HG02938 (cell line): Measurements from ENCODE around the gene HEATR3.

Source experiments
- ATAC-seq: cut with Tn5 transposase; IDR thresholded peaks from one replicate; pipeline ENCODE4 v1.9.1; 2021; ENCODE audit warnings: mild to moderate bottlenecking, moderate library complexity; ENCODE audit not compliant: unreplicated experiment

The HEATR3 gene, protein sequence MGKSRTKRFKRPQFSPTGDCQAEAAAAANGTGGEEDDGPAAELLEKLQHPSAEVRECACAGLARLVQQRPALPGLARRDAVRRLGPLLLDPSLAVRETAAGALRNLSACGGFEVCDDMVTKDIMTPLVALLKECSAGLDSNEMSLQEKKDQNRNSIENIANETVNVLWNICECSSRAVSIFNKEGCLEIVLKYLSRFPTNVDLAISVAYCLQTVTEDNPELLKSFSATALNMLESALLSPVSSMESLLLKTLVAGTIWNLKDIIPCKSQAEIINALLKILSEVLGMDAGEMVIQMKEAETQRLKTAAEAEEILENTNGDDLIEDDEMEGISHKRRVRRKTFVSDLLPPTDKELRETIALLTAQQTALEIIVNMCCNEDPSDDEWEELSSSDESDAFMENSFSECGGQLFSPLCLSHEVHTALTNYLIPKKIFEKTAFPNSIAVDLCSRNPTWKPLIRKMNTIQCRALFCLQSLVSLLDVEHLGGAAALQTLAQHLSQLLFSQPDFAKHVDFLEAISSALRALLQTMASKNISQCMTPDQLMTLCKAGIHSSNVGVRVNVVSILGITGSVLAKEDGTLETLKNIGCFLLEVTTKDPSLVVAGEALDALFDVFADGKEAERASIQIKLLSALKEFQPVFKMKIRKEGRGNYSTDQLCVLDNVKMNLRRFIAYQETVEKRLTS

DNA sequence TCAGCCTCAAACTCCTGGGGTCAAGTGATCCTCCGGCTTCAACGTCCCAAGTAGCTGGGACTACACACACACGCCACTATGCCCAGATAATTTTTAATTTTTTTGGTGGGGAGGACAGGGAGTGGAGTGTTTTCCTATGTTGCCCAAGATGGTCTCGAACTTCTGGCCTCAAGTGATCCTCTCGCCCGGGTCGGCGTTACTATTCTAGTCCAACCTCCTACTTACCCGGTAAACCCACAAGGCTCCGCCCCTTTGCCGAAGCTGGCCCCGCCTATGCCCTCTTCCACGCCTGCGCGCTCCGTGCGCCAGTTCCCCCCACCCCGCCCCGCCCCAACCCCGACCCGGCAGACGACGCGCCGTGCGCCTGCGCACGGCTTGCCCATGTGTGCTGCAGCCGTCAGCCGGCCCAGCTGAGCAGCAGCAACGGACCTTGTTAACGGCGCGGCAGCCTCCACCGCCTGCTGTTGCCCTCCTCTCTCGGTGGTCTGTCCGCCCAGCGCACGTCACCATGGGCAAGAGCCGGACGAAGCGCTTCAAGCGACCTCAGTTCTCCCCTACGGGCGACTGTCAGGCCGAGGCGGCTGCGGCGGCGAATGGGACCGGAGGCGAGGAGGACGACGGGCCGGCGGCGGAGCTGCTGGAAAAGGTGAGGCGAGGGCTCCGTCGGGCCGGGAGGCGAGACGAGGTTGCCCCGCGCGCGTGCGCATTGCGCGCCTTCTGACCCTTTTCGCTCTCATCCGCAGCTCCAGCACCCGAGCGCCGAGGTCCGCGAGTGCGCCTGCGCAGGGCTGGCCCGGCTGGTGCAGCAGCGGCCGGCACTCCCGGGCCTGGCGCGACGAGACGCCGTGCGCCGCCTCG lies at the start of gene HEATR3:
Gene HEATR3 (plus strand): TSS at position 347 of the 858 bp plus-strand sequence. CDS start 162 bp downstream, at position 509.
- peak; percentile 64 for ATAC-seq

DNA sequence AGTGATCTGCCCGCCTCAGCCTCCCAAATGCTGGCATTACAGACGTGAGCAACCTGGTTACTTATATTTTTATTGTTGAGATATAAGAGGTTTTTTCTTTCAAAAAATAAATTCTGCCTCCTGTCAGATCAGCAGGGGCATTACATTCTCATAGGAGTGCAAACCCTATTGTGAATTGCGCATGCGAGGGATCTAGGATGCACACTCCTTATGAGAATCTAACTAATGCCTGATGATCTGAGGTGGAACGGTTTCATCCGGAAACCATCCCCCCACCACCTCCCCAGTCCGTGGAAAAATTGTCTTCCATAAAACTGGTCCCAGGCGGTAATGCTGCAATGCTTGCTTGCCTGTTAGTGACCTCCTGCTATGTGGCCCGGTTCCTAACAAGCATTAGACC lies 48.2 kb upstream of the HEATR3 start:
- ATAC-seq = no peak

DNA sequence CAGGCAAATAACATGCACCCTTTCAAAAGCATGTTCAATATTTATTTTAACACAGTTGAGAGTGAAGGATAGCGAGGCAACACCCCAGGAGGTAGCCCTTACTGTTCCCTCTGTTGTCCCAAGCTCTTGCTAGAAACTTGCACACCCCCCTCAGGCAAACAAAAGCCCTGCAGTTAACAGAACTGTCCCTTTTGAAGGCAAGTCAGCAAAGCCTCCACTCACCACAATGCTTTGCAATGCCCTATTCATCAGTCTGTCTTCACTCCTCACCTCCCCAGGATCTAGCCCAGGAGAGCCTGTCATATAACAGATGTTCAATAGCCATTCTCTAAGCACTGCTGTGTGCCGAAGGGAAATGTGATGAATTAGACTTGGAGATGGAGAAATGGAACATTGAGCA lies 44.2 kb upstream of the HEATR3 start:
- no peak for ATAC-seq

DNA sequence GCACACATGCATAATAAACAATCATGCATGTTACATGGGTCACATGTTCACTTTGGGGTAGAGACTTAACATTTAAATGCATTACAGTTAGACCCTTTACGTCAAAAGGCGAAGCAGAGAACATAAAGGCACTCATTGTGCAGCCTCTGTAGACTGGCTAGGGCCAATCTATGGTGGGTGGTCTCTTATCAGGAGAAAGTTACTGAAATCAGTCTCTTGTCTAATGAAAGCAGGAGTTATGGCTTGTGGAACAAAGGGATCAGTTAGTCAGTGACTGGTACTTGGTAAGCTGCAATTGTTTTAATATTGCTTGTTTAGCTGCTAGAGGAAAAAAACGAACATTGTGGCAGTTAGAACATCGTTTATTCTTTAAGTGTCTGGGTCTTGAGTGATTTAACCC lies 42.1 kb upstream of the HEATR3 start:
- ATAC-seq = no peak

DNA sequence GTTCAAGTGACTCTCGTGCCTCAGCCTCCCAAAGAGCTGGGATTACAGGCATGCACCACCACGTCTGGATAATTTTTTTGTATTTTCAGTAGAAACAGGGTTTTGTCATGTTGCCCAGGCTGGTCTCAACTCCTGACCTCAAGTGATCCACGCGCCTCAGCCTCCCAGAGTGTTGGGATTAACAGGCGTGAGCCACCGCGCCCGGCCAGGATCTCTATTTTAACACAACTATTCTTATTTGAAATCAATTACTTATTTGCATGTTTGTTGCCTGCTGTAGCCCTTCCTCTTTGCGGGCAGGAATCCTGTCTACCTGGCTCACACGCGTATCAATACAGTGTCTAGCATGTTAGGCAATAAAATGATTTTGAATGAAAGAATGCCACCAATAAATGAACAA lies 41.6 kb upstream of the HEATR3 start:
- no peak for ATAC-seq

DNA sequence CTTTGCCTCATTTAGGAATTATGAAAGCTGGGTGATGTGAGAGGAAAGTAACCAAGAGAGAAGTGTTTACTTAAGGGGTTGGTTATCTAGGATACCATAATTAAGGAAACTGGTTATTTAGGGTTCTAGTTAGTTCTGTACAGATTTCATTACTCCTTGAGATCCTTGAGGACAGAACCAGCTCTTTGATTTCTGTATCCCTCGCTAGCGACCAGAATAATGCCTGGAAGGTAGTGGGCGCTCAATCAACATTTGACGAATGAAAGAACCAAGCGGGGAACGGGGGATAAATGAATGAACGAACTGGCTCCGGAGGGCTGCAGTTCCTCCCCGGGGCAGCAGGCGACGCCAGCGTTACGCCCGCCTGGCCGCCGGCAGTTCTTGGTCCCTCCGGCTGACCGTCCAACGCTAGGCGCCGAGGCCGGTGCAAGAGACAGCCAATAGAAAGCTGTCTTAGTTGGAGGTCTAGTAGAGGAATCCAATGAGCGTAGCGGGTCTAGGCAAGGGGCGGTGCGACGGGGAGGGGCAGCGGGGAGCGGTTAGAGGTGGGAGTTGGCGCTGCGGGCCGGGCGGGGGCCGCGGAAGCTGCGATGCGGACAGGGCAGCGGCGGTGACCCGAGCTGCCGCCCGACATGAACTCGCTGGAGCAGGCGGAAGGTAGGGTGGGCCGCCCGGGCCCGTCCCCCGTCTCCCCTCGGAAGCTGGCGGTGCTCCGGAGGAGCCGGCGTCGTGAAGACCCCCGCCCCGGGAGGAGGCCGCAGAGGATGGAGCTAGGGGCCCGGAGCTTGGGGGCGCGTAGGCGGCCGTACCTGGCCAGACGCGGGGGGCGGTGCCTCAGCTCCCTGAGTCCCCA lies 40.9 kb upstream of the HEATR3 start, which contains the start of gene CNEP1R1:
Gene CNEP1R1 (plus strand): TSS at position 542 of the 853 bp plus-strand sequence. CDS start 91 bp downstream, at position 633.
- ATAC-seq = peak; percentile 99

DNA sequence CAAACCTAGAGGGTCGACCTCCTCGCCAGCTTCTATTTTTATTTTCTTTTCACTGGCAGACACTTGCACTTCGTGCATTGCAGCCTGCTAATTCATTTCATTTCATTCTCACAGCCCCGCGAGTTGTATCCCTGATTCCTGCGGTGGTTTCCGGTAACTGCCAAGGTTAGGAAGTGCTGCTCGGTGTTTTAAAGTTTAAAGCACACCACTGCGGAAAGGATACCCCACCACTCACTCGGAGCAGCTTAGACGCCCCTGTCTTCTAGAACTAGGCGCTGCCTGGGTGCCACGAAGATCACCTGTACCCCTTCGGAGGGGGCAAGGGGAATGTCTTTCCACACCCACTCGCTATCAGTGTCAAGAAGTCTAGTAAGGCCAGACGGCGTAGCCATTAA lies 40.2 kb upstream of the HEATR3 start:
- ATAC-seq = no peak

DNA sequence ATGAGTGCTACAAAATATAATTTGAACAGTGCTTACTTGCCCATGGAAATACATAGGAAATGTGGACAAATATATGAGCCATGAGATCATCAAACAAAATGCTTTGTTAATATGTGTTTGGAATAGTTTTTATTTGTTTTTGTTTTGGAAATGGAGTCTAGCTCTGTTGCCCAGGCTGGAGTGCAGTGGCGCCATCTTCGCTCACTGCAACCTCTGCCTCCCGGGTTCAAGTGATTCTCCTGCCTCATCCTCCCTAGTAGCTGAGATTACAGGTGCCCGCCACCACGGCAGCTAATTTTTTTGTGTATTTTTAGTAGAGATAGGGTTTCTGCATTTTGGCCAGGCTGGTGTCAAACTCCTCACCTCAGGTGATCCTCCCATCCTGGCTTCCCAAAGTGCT lies 37.9 kb upstream of the HEATR3 start:
- ATAC-seq = no peak

DNA sequence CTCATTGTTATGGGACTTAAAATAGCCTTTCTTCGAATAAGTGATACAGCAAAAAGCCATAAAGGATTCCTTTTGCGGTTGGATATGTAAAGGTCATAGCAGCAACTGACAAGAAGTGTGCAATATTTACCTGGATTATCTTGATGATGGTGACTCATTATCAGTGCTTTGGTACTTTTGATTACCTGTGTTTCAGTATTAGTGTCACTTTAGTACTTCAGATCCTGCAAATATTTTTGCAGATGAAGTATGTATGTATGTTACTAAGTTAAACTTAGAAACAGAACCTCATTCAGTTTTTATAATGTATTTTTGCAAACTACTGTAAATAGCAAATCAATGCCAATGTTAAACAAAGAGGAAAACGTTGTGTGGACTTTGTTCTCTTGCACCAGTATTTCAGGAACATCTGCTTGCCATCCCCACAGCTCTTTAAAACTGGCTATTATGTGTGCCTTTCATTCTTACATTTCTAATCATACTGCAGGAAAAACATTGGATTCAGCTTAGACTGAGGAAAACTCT lies 30.2 kb upstream of the HEATR3 start:
- ATAC-seq = no peak

DNA sequence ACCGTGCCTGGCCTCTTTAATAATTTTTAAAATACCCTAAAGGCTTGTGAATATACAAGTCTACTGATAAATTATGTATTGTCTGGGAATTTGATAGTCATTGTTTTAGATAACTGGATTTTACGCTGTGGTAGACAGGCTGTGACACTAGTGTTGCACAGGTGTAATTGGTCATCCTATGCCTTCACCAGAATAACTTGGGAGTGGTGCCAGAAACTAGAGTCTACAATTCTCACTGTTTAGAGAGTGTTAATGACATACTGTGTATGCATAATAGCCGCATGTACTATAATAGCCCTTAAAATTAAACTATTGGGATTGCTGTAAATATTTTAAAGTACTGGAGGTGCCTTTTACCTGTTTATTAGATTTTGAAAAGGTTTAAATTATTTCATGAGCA lies 29.3 kb upstream of the HEATR3 start:
- ATAC-seq = no peak

DNA sequence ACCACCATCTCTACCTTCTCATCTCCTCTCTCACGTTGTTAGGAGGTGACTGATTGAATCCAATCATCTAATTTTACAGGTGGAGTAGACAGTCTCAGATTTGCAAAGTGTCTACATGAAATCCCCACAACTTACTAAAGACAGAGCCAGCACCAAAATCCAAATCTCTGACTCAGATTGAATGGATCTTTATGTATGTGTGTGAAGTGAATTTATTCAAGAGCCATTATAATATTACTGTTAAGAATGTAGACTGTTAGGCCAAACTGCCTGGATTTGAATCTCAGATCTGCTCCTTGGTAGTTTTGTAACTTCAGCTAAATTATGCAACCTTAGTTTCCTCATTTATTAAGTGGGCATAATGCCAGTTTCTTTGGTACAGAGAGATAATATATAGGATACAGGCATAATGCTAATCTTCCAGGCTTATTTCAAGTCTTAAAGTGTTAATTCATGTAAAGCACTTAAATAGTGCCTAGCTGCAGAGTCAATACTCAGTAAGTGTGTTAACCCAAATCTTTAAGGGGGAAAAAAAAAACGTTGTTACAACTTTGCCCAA lies 28.0 kb upstream of the HEATR3 start:
- ATAC-seq = no peak

DNA sequence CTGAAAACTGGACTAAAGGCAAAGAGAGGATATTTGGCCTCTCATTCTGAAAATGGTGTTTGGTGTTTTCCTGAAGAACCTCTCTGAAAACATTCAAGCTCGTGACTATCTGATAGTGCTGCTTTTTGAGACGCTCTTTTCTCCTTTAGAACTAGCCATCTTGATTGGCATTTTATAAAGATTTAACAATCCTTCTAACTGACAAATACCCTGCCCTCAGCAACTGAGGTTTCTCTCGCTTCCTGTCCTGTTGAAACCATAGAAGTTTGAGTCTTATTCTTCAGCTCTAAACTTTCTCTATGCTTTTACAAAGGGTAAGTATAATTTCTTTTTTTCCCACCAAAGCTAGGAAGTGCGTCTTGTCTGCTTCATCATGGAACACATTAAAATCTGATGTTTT lies 27.5 kb upstream of the HEATR3 start:
- ATAC-seq = no peak

DNA sequence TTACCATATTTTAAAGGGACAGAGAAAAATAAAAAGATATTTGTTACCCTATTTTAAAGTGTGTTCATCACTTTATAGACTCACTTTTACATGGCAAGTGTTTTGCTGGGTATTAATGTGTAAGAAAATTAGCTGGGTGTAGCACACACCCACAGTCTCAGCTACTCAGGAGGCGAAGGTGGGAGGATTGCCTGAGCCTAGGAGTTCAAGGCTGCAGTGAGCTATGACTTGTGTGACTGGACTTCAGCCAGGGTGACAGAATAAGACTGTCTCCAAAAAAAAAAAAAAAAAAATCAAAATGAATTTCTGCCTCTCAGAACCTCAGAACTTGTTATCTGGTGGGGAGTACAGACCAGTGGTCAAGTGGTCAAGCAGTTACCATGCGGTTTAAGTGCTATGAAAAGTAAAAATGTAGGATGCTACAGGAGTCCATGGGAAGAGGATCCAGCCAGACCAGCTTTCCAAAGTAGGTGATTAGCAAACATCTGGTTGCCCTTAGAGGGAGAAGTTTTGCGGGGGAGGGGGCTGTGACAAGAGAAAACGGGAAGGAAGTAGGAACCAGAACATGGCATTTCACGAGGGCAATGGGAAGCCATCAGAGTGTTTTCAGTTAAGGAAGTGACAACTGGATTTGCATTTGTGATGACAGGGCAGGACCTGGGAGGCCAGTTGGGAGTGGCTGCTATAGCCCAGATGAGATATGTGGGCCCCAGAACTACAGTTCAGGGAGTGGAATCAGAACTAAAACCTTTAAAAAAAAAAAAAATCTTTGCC lies 26.8 kb upstream of the HEATR3 start:
- no peak for ATAC-seq

DNA sequence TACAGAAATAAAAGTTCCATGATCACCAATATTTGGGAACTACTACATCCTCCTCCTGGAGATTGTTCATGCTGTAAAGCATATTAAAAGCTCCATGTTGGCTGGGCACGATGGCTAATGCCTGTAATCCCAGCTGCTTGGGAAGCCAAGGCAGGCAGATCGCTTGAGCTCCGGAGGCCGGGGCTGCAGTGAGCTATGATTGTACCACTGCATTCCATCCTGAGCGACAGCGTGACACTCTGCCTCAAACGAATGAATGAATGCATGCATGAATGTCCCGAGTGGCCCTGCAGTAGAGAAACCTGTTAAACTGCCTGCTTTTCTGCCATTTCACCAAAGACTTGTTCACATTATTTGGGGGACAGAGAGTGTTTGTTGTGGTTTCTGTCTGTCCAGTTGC lies 25.8 kb upstream of the HEATR3 start:
- no peak for ATAC-seq

DNA sequence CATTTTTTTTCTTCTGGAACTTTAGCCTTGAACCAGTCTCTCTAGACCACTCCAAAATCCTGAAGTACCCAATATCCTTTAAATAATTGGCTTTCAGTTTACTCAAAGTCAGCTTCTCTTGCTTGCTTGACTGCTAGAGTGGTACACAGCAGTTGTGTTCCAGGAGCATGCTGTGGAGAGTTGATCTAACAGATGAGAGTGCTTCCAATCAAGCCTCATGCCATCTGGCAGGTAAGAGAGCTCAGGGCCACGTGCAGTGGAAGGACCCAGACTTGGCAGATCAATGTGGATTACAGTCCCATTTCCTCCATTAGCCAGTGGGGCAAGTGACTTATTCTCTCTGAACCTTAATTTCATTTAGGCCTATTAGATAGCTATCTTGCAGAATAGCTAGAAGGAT lies 25.1 kb upstream of the HEATR3 start:
- ATAC-seq = no peak

DNA sequence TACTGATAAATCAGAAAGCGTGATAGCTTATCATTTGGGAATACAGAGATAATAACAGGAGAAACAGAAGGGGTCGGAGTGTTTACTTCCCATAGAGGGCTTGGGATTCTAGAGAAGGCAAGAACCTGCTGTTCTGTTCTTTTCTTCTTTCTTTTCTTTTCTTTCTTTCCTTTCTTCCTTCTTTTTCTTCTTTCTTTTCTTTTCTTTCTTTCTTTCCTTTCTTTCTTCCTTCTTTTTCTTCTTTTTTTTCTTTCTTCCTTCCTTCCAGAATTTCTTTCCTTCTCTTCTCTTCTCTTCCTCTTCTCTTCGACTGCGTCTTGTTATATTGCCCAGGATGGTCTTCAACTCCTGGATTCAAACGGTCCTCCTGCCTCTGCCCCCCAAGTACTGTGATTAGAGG lies 22.4 kb upstream of the HEATR3 start:
- ATAC-seq = no peak

DNA sequence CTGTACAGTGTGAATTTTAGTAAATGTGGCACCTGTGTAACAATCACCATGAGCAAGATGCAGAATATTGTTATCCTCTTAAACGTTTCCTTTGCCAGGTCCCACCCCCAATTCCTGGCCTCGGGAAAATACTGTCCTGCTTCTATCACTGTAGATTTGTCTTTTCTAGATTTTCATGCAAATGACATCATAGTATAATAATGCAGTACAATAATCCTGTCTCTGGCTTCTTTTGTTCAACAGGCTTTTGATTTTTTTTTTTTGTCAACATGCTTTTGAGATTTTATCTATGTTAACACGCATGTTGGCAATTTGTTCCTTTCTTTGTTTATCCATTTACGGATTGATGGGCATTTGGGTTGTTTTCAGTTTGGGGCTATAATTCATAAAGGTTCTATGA lies 20.4 kb upstream of the HEATR3 start:
- no peak for ATAC-seq

DNA sequence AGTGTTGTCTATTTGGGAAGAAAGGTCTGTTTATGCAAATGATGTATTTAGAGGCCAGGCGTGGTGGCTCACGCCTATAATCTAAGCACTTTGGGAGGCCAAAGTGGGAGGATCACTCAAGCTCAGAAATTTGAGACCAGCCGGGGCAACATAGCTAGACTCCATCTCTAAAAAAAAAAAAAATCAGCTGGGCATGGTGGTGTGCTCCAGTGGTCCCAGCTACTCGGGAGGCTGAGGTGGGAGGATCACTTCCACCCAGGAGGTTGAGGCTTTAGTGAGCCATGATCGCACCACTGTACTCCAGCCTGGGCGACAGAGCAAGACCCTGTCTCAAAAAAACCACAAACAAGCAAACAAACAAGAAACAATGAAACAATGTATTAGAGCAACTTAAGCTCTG lies 18.9 kb upstream of the HEATR3 start:
- no peak for ATAC-seq

DNA sequence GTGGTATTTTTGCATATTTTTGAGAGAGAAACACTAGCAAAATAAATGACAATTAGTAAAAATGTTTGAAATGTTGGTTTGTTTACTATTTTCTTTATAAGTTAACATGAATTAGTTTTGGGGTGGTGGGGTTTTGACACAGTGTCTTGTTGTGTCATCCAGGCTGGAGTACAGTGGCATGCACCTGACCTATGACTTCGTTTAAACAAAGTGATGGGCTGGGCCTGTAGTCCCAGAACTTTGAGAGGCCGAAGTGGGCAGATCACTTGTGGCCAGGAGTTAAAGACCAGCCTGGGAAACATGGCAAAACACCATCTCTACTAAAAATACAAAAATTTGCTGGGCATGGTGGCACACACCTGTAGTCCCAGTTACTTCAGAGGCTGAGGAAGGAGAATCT lies 17.9 kb upstream of the HEATR3 start:
- no peak for ATAC-seq
